ENCODE measurements around the gene ZP4. TPM values are rescaled to one million over a fixed set of nuclear protein-coding genes. Genes with fewer than 3 reads are reported as not detected.

ZP4 gene
- total RNA-seq, 1 experiment from 2014 or later, result not detected

DNA sequence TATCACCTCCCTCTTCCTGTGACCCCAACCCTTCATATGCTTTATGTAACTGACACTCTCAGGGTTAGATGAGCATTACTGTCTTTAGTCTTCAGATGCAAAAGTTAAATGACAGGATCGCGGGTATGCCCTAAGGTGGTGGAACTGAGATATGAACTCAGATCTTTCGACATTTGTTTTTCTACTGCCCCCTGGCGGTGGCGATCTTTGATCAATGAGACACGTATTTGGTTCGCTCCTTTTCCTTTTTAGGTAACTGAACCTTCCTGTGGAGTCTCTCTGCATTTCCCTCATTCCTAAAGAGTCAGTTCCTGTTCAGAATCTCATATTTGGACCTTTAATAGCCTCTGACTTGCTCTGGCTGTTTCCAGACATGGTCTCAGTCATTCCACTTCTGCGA, 47.8 kb upstream of the ZP4 start:
- no peak overlapping the region for H3K14ac ChIP-seq (ENCODE audit: insufficient read depth, low read length)
- H3K4ac ChIP-seq (ENCODE audit: low read depth, low read length), result no peak overlapping the region
- no peak overlapping the region for H4K5ac ChIP-seq (ENCODE audit: insufficient read length, low read depth, low read length)
- Mint-ChIP-seq H3K27ac (no peak overlapping the region), H3K4me1 (0 out of 4 replicates have a peak, but pooled peaks cover 0 to 4% of the 10 kb centered on the region in 2 experiments), H3K4me3 (no peak overlapping the region), H3K36me3 (ENCODE audit: insufficient read depth in 1 of 3, low read depth in 3 of 3) (no peaks in the 10 kb centered on the region), H3K27me3 (ENCODE audit: low read depth) (no peaks in the 10 kb centered on the region; the same call in 1 of the 2 replicates), H3K9me3 (no peaks in the 10 kb centered on the region; a peak in 1 of 5 replicates)
- no peaks in the 10 kb centered on the region for H4K20me1 ChIP-seq (ENCODE audit: control insufficient read depth, insufficient read depth, insufficient read length)
- no peak overlapping the region for H3K18ac ChIP-seq (ENCODE audit: insufficient read length, low read depth, low read length)
- no peak overlapping the region for H3T11ph ChIP-seq (ENCODE audit: low read length)
- no peak overlapping the region for H3K56ac ChIP-seq (ENCODE audit: insufficient read length, low read depth, low read length)
- H2AFZ ChIP-seq (ENCODE audit: low read length), result no peak overlapping the region
- no peaks in the 10 kb centered on the region for H3K23me2 ChIP-seq (ENCODE audit: insufficient read length, low read depth, low read length, poor library complexity, severe bottlenecking)
- no peaks in the 10 kb centered on the region for H3K79me2 ChIP-seq (ENCODE audit: insufficient read depth, low read length)
- no peaks in the 10 kb centered on the region for H3K27me3 ChIP-seq (ENCODE audit: insufficient read depth, low read length)
- no peak overlapping the region for H2BK5ac ChIP-seq (ENCODE audit: insufficient read length, low read length)
- H4K91ac ChIP-seq (ENCODE audit: insufficient read length, low read depth, low read length), result no peak overlapping the region
- no peak overlapping the region for H2BK120ac ChIP-seq (ENCODE audit: low read depth, low read length, poor library complexity, severe bottlenecking)
- H3K9me3 ChIP-seq (ENCODE audit: control insufficient read depth, low read depth, low read length), result no peaks in the 10 kb centered on the region
- H2AK5ac ChIP-seq (ENCODE audit: insufficient read length, low read length), result no peak overlapping the region
- no peak overlapping the region for H3K23ac ChIP-seq (ENCODE audit: insufficient read length, low read depth, low read length)
- no peaks in the 10 kb centered on the region for H3K4me1 ChIP-seq (ENCODE audit: insufficient read depth, low read length)
- H2BK12ac ChIP-seq (ENCODE audit: insufficient read length, low read depth, low read length), result no peak overlapping the region
- H3K4me2 ChIP-seq (ENCODE audit: insufficient read depth, insufficient read length, low read length), result no peak overlapping the region
- peak; percentile 53 for DNase-seq
- no peak overlapping the region for H4K8ac ChIP-seq (replicated peaks; ENCODE audit: insufficient read length, low read depth, low read length)
- TF ChIP-seq, protein P1, sequence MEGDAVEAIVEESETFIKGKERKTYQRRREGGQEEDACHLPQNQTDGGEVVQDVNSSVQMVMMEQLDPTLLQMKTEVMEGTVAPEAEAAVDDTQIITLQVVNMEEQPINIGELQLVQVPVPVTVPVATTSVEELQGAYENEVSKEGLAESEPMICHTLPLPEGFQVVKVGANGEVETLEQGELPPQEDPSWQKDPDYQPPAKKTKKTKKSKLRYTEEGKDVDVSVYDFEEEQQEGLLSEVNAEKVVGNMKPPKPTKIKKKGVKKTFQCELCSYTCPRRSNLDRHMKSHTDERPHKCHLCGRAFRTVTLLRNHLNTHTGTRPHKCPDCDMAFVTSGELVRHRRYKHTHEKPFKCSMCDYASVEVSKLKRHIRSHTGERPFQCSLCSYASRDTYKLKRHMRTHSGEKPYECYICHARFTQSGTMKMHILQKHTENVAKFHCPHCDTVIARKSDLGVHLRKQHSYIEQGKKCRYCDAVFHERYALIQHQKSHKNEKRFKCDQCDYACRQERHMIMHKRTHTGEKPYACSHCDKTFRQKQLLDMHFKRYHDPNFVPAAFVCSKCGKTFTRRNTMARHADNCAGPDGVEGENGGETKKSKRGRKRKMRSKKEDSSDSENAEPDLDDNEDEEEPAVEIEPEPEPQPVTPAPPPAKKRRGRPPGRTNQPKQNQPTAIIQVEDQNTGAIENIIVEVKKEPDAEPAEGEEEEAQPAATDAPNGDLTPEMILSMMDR (conservative IDR thresholded peaks at IDR 0.05), result peak; percentile 69
- no peak overlapping the region for H3K9ac ChIP-seq (ENCODE audit: extremely low read depth, insufficient read length, low read length)
- no CpG with 5 or more reads among the region's 8 CpGs for WGBS (ENCODE audit: extremely low coverage, insufficient read length, low lambda C conversion rate)
- no peak overlapping the region for H3K27ac ChIP-seq (ENCODE audit: insufficient read length, low read depth, low read length)
- no peaks in the 10 kb centered on the region for H3K79me1 ChIP-seq (ENCODE audit: insufficient read depth, low read depth, low read length, poor library complexity, severe bottlenecking)
- no peak overlapping the region for H2BK15ac ChIP-seq (ENCODE audit: low read depth, low read length)
- no peak overlapping the region for H2BK20ac ChIP-seq (ENCODE audit: low read depth, low read length, poor library complexity, severe bottlenecking)

All from H9 (cell line).